OCI-LY1 (cell line): ENCODE results near the gene GMDS.

ENCODE experiments used
- H2AFZ ChIP-seq: fragments of 200-600 bp; sonication (generic), shearing (Covaris generic); 2 replicates; pipeline ENCODE4 v1.6.0; 2014; ENCODE audit warnings: antibody characterized with exemption, mild to moderate bottlenecking, low read length
- H3F3A ChIP-seq: fragments of 200-600 bp; sonication (generic), shearing (Covaris generic); 2 replicates; pipeline ENCODE4 v1.6.0; 2014; ENCODE audit warnings: mild to moderate bottlenecking, antibody characterized with exemption, low read length, moderate library complexity; ENCODE audit not compliant: insufficient read depth
- H3K27ac ChIP-seq: fragments of 200-600 bp; sonication (generic); 2 replicates; pipeline ENCODE4 v1.5.1; 2014; ENCODE audit warnings: low read length, mixed run types, mild to moderate bottlenecking, low read depth; ENCODE audit not compliant: poor library complexity, severe bottlenecking
- H3K27me3 ChIP-seq: fragments of 200-600 bp; sonication (generic); 2 replicates; pipeline ENCODE4 v1.6.0; 2014; ENCODE audit warnings: antibody characterized with exemption, mild to moderate bottlenecking, low read length, moderate library complexity; ENCODE audit not compliant: insufficient read depth
- H3K36me3 ChIP-seq: fragments of 200-600 bp; sonication (generic); 2 replicates; pipeline ENCODE4 v1.6.1; 2014; ENCODE audit warnings: mild to moderate bottlenecking, antibody characterized with exemption, low read length, moderate library complexity, mixed read lengths; ENCODE audit not compliant: insufficient read depth
- H3K4me1 ChIP-seq: fragments of 200-600 bp; sonication (generic); 2 replicates; pipeline ENCODE4 v1.5.1; 2014; ENCODE audit warnings: mild to moderate bottlenecking, low read length, moderate library complexity; ENCODE audit not compliant: insufficient read depth, severe bottlenecking
- H3K4me2 ChIP-seq: fragments of 200-600 bp; sonication (generic), shearing (Covaris generic); 2 replicates; pipeline ENCODE4 v1.6.1; 2014; ENCODE audit warnings: low read length
- H3K4me3 ChIP-seq: fragments of 200-600 bp; sonication (generic); 2 replicates; pipeline ENCODE4 v1.5.1; 2014; ENCODE audit warnings: low read length, low read depth, mild to moderate bottlenecking, mixed read lengths; ENCODE audit not compliant: poor library complexity, severe bottlenecking
- H3K79me2 ChIP-seq: fragments of 200-600 bp; shearing (Covaris generic); 2 replicates; pipeline ENCODE4 v1.6.1; 2016; ENCODE audit warnings: mixed run types, low read length, mixed read lengths; ENCODE audit not compliant: insufficient read depth
- H3K9ac ChIP-seq: fragments of 200-600 bp; sonication (generic), shearing (Covaris generic); 2 replicates; pipeline ENCODE4 v1.6.1; 2014; ENCODE audit warnings: mild to moderate bottlenecking, low read length, mixed read lengths
- H3K9me2 ChIP-seq: fragments of 200-600 bp; sonication (generic), shearing (Covaris generic); 2 replicates; pipeline ENCODE4 v1.6.1; 2014; ENCODE audit warnings: low read depth, mild to moderate bottlenecking, low read length, mixed read lengths
- H3K9me3 ChIP-seq: fragments of 200-600 bp; shearing (Covaris generic); 2 replicates; pipeline ENCODE4 v1.6.1; 2014; ENCODE audit warnings: low read length, mixed read lengths
- H4K20me1 ChIP-seq: fragments of 200-600 bp; sonication (generic), shearing (Covaris generic); 2 replicates; pipeline ENCODE4 v1.6.0; 2016; ENCODE audit warnings: mild to moderate bottlenecking, low read length; ENCODE audit not compliant: insufficient read depth
- EZH2 ChIP-seq: fragments of 200-600 bp; sonication (generic), shearing (Covaris generic); IDR thresholded peaks from 2 replicates; pipeline ENCODE4 v1.8.0; 2017; ENCODE audit warnings: borderline replicate concordance, mixed run types, mild to moderate bottlenecking, antibody characterized with exemption, low read length, moderate library complexity, mixed read lengths
- TF ChIP-seq, protein P1 (sequence below): fragments of 200-600 bp; sonication (generic), shearing (Covaris generic); IDR thresholded peaks from 2 replicates; pipeline ENCODE4 v1.5.1; 2017; ENCODE audit warnings: mild to moderate bottlenecking, antibody characterized with exemption, low read length, moderate library complexity, mixed read lengths

The GMDS gene

DNA sequence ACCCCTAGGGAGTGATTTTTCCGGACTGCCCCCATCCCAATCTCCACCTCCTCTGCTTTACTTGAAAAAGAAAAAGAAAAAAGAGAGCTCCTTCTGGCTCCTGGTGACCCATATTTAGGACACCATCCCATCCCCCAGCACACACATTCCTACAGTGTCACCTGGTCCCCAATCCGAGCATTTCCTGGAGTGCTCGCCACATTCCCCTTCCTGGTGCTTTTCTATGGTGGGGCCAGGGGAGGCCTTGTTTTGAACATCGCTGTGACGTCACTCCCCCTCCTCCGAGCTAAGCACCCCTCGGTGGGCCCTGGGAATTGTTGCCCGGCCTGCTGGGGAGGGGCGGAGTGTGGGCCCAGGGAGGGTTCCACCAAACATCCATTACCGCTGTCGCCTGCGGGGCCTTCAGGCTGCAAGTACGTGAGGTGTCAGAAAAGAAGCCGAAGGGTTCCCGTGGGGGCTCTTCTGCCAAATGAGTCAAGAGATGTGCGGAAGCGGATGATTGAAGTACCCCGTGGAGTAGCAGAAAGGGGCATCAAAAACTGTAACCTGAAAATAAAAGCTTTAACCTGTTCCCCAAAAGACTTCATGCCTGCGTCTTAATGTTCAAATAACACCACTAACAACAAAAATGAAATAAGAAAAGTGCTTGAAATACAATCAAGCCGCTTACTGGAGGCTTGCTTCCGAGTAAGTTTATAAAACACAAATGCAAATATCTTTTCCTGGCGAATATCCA is 638.5 kb downstream of the GMDS start:
- H3K36me3 ChIP-seq: peaks cover 3% of the 10 kb centered on the region
- peaks cover 60% of the 10 kb centered on the region for H3K4me1 ChIP-seq
- TF ChIP-seq, protein P1, sequence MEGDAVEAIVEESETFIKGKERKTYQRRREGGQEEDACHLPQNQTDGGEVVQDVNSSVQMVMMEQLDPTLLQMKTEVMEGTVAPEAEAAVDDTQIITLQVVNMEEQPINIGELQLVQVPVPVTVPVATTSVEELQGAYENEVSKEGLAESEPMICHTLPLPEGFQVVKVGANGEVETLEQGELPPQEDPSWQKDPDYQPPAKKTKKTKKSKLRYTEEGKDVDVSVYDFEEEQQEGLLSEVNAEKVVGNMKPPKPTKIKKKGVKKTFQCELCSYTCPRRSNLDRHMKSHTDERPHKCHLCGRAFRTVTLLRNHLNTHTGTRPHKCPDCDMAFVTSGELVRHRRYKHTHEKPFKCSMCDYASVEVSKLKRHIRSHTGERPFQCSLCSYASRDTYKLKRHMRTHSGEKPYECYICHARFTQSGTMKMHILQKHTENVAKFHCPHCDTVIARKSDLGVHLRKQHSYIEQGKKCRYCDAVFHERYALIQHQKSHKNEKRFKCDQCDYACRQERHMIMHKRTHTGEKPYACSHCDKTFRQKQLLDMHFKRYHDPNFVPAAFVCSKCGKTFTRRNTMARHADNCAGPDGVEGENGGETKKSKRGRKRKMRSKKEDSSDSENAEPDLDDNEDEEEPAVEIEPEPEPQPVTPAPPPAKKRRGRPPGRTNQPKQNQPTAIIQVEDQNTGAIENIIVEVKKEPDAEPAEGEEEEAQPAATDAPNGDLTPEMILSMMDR: no peak
- no peak for TF ChIP-seq EZH2
- no peaks in the 10 kb centered on the region for H4K20me1 ChIP-seq
- H3K9me3 ChIP-seq: peaks cover under 1% of the 10 kb centered on the region; the same call in 1 of the 2 replicates
- H3K4me2 ChIP-seq: peak overlapping the region; percentile 73
- peak overlapping the region; percentile 87 for H3K27ac ChIP-seq
- peak overlapping the region; percentile 70 for H3K4me3 ChIP-seq
- no peaks in the 10 kb centered on the region for H3F3A ChIP-seq
- peak overlapping the region; percentile 70; the same call in 1 of the 2 replicates for H3K9ac ChIP-seq
- H2AFZ ChIP-seq: no peak overlapping the region; the same call in 1 of the 2 replicates
- 0 out of 2 replicates have a peak, but pooled peaks cover 1% of the 10 kb centered on the region for H3K79me2 ChIP-seq
- no peaks in the 10 kb centered on the region for H3K27me3 ChIP-seq
- H3K9me2 ChIP-seq: no peaks in the 10 kb centered on the region

DNA sequence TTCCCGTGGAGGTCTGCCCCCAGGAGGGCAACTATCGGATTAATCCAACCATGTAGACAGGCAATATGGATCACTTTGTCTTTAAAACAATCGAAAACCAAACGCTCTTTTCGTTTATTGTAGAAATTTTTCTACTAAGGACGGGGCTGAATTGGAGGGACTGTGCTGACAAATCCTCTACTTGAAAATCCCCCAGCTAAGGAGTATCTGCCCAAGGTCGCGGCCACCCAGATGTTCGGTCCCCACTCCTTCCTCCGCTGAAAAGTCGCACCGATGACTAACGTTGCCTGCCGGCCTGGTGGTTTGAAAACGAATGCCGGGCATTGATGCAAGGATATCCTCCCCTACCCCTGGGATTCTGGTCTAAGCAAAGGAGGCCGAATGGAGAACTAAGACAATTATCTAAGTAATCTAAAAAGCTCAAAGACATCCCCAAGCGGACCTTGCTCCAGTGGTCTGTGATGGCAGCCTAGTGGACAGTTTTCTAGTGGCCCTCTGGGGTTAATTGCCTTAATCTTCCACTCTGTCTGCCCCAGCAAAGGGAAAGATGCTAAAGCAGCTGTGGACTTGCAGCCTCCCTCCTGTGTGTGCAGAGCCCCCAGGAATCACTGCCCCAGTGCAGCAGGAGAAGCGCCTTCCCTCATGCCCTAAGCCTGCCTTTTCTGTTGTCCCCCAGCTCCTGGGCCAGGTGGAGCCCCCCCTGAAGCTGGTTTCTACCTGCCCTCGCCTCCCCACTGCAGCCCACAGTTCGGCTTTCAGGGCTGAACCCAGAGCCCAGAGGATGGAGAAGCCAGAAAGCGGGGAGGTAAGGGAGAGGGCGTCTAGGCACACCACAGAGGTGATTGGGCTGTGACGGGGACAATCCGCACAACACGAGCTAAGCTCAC is 639.3 kb downstream of the GMDS start:
- no peak for TF ChIP-seq EZH2
- TF ChIP-seq, protein P1: no peak
- no peak overlapping the region for H2AFZ ChIP-seq
- no peaks in the 10 kb centered on the region for H3K9me3 ChIP-seq
- H3K27me3 ChIP-seq: no peaks in the 10 kb centered on the region
- H3F3A ChIP-seq: no peaks in the 10 kb centered on the region
- H3K4me1 ChIP-seq: peaks cover 56% of the 10 kb centered on the region
- H3K4me2 ChIP-seq: peak overlapping the region; percentile 73; the same call in 1 of the 2 replicates
- H4K20me1 ChIP-seq: no peaks in the 10 kb centered on the region
- no peaks in the 10 kb centered on the region for H3K79me2 ChIP-seq
- H3K36me3 ChIP-seq: no peaks in the 10 kb centered on the region
- H3K27ac ChIP-seq: peak overlapping the region; percentile 87
- H3K4me3 ChIP-seq: peak overlapping the region; percentile 70
- H3K9ac ChIP-seq: no peak overlapping the region; the same call in 1 of the 2 replicates
- no peaks in the 10 kb centered on the region for H3K9me2 ChIP-seq

DNA sequence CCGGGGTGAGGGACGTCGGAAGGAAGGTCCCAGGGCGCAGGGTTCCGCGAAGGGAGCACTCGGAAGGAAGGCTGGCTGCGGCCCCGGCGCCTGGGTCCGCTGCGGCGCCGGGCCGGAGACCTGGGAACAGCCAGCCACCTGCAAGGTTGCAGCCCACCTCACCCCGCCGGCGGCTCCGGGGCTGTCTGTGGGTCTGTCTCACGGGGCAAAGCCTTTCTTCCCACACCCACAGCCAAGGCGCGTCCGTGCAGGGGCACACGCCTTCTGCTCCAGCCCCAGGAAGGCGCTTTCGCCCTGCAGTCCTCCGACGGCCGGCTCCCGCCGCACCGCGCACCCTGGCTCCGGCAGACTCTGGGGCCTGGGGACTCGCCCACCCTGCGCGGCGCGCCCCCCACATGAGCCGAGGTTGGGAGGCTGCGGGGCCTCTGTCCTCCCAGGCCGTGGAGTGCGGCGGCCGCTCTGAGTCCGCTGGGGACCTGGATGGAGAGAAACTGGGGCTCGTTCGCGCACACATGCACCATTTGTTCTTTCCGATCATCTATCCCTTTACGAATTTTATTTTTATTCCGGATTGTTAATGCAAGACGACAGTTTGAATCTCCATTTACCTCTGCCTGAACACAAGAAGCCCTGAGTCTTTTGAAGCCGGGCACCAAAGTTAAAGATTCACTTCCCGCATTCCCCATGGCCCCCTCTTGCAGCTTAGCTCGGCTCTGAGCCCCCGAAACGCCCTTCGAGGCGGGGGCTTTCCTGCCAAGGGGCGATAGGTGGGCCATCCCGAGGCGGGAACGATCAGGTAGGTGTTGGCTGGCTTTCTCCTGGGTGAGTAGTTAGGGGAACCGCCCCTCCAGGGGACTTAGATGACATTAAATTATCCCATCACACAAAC is 640.2 kb downstream of the GMDS start:
- Histone ChIP-seq H2AFZ (no peak overlapping the region), H3K36me3 (no peaks in the 10 kb centered on the region), H3K9ac (peak overlapping the region; percentile 50; the same call in 1 of the 2 replicates), H3K4me2 (peak overlapping the region; percentile 73), H3K4me3 (peak overlapping the region; percentile 70), H3K27me3 (no peaks in the 10 kb centered on the region; the same call in 1 of the 2 replicates), H4K20me1 (no peaks in the 10 kb centered on the region), H3K9me3 (no peaks in the 10 kb centered on the region), H3K9me2 (no peaks in the 10 kb centered on the region), H3K4me1 (peaks cover 51% of the 10 kb centered on the region), H3F3A (no peaks in the 10 kb centered on the region), H3K27ac (no peak overlapping the region), H3K79me2 (no peaks in the 10 kb centered on the region)
- TF ChIP-seq, protein P1: no peak
- no peak for TF ChIP-seq EZH2
